Dermis blood vessel endothelial cell (primary cell): ENCODE results near the gene LPAR3. TPM values are rescaled to one million over a fixed set of nuclear protein-coding genes. Genes with fewer than 3 reads are reported as not detected.

ENCODE experiments used
- DNase-seq: peaks from one replicate; pipeline ENCODE4 v3.0.0; 2010
- total RNA-seq: library from RNA; depleted of rRNA; stranded (reverse); fragments of >200 nt; gene quantifications from 2 replicates; pipeline ENCODE4 v1.2.3, GENCODE V29; 2014

The LPAR3 gene
- total RNA-seq, 1 donor from 2014 or later: 0.17 TPM

DNA sequence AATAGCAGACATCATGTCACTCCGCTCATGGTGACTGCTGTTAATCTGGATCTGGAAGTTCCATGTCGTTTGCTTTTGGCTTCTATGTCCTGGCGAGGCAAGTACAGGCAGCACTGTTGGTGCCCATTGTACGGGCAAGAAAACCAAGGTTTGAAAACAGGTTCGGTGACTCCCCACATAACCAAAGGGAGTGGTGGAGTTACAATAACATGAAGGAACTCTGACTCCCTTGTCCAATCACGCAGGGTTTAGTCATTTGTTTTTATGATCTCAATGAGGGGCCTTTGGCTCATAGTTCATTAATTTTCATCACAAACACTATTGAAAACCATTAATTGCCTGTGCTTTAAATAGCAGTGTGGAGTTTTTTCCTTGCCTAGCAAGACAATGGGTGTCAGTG, 119.8 kb downstream of the LPAR3 start:
- no peak for DNase-seq

DNA sequence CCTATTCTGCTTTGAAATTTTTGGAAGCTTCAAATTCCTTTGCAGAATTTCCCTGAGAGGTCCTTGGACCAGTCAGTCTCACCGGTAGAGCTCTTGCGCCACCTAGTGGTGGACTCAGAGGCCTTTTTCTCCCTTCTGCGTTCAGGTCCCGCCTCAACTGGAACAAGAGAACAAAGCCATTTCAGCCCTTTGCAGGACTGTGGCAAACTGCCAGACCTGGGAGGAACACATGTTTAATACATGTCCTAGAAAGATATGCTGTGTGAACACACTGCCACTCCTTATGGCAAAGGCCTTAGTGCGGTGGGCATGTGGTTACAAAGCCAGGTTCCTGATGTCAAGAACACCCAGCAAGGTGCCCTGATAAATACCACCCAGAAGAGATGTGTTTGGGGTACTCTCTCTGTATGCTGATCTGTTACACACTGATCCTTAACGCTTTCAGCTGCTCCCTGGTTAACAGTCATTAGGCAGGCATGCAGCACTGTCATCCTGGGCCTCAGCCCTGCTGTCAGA, 120.5 kb downstream of the LPAR3 start:
- peak; percentile 90 for DNase-seq

DNA sequence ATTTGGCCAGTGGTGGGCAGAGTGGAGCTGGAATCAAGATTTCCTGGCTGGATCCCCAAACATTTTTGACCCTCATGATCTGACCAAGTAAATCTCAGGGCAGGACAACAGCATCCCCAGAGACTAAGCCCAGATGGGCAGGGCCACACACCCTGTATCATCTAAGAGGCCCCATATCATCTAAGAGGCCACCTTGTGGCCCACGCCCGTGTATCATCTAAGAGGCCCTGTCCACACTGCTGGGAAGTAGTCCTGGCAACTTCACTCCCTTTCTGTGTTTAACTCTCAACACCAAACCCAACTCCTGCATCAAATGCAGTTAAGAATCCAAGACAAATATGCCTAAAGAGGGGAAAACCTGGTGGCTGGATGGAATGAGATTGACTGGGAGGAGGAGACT, 121.1 kb downstream of the LPAR3 start:
- DNase-seq: no peak

DNA sequence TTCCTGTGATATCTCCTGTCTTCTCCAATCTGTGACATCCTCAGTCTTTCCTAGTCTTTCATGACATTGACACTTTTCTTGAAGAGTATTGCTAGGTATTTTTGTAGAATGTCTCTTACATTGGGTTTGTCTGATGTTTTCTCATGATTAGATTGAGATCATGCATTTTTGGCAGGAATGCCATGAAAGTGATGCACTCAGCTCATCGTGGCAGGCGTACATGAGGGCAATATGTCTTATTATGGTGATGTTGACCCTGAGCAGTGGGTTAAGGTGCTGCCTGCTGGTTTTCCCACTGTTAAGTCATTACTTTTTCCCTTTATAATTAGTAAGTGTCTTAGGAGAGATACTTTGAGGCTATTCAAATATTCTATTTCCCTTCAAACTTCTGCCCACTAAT, 122.5 kb downstream of the LPAR3 start:
- DNase-seq: no peak

DNA sequence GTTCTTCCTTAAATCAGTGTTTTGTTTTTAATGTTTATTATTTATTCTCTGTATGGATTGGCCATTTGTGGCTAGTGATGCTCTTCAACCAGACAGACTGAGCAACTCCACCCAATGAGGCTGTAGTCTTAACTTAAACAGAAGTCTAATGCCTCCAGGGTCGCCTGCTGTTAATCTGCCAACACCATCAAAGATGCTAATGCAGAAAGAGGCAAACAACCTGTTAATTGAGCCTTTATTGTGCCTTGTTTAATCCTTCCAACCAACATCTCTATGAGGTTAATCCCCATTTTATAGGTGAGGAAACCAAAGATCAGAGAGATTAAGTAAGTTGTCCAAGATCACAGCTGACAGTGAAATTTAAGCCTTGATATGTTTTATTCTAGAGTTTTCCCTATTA, 123.4 kb downstream of the LPAR3 start:
- DNase-seq: no peak

DNA sequence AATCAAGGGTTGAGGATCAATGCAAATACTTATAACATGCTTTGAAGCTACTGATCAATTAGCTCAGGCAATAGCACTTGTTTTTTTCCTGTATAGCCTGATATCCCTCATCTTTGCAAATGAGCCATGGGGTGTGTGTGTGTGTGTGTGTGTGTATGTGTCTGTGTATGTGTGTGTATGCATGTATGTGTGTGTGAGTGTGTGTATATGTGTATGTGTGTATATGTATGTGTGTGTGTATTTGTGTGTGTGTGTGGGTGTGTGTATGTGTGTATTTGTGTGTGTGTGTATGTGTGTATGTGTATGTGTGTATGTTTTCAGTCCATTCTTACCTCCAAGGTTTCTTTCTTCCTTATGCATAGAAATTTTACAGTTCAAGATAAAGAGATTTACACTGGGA, 124.4 kb downstream of the LPAR3 start:
- DNase-seq: no peak

DNA sequence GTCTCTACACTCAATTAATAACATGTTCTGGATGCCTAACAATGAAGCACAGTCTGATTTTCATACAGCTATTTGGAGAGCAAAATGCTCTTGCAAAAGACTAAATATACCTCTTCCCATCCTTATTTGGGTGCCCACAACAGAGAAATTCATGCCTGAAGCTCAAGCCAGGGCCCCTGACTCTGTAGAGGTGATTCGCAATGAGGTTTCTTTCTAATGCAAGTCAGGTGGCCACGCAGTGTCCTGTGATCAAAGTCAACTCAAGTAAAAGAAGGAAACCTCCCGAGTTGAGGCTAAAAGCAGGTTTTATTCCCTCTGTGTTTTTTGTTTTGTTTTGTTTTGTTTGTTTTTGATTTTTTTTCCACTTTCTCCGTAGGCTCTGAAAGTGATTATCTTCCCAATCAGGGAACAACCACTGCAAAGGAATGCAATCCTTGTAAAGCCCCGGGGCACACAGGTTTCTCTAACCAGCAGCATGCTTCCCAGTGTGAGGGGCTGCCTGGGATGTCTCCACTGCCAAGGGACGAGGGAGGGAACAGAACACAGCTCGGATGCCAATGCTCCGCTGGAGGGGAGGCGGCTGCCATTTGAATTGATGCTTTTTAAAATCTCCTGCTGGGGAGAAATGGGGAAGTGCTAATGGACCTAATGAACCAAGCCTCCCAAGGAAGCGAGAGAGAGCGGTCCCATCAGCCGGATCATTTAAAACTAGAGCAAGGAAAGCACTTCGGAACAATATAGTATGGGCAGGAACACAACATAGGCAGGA, 128.9 kb downstream of the LPAR3 start:
- no peak for DNase-seq

DNA sequence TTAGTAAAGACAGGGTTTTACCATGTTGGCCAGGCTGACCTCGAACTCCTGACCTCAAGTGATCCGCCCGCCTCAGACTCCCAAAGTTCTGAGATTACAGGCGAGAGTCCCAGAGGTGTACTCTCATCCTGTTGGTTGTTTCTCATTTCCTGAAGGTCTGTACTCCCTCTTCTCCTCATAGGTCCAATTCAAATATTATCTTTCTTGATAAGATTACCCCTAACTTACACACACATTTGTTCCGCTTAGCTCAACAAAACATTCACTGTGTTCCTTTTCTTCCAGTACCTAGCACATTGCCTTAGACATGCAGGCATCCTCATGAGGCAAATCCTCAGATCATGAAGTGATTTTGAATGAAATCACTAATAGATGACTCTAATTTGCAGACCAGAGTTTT, 130.3 kb downstream of the LPAR3 start:
- DNase-seq: no peak

Other genes starting within 250 kb of the LPAR3 start
- gene SSX2IP, start 202.7 kb downstream of the LPAR3 start, total RNA-seq: 2.9 and 4.5 TPM in 2 replicates
- 0.05 TPM in 1 of 2 replicates, not detected in the other for gene MCOLN2, start 103.9 kb upstream of the LPAR3 start, total RNA-seq
- gene MCOLN3, start 155.3 kb upstream of the LPAR3 start, total RNA-seq: not detected in 2 replicates